Measurements from ENCODE around the gene GINS3.
"Not testable (repeated sequence)": the region's sequence is repeated elsewhere in the genome, so short reads cannot be mapped to it uniquely, and the experiment has no call there.

Gene GINS3

GRCh38 chr16:58402796-58403195, 10.5 kb downstream of the GINS3 start:
- Histone ChIP-seq H3K4me1 (peaks cover 0 to 13% (median 9%) of the 10 kb centered on the region in 10 experiments; a peak in 10 of 20 replicates), H3K4me3 (no peak overlapping the region), H3K36me3 (peaks cover 33 to 94% (median 78%) of the 10 kb centered on the region in 11 experiments), H3K9ac (no peak overlapping the region), H4K20me1 (no peaks in the 10 kb centered on the region; a peak in 1 of 22 replicates), H3K27me3 (no peaks in the 10 kb centered on the region), H3K9me3 (replicated peaks in 1 of 11) (peaks cover 17 to 39% (median 33%) of the 10 kb centered on the region in 11 experiments; a peak in 21 of 22 replicates), H3K27ac (no peak overlapping the region), H3K4me2 (no peak overlapping the region)
- TF ChIP-seq Cebpa-rat (IDR thresholded peaks at IDR 0.05) = no peak

- H3K9me3 ChIP-seq (replicated peaks in 1 of 11) = no peaks in the 10 kb centered on the region
- H3K36me3 ChIP-seq = peaks cover 8 to 27% (median 18%) of the 10 kb centered on the region in 11 experiments; a peak in 21 of 22 replicates
- H3K27me3 ChIP-seq = no peaks in the 10 kb centered on the region
- no peak overlapping the region for H3K4me3 ChIP-seq
- peak overlapping the region; percentile 31 to 71 (median 52) for H3K4me2 ChIP-seq
- peak overlapping the region in 8 of 11 experiments; percentile 5 to 55 (median 20); a peak in 11 of 22 replicates for H3K27ac ChIP-seq
- H3K9ac ChIP-seq = peak overlapping the region in 6 of 11 experiments; percentile 9 to 44 (median 36); a peak in 7 of 22 replicates
- TF ChIP-seq Cebpa-rat (IDR thresholded peaks at IDR 0.05) = no peak
- peaks cover 40 to 72% (median 65%) of the 10 kb centered on the region in 10 experiments for H3K4me1 ChIP-seq
- H4K20me1 ChIP-seq = no peaks in the 10 kb centered on the region; a peak in 1 of 22 replicates
Measured at GRCh38 chr16:58409316-58409973, 17.2 kb downstream of the GINS3 start.

- TF ChIP-seq Cebpa-rat (IDR thresholded peaks at IDR 0.05) = no peak
- H3K9ac ChIP-seq = no peak overlapping the region
- 0 out of 22 replicates have a peak, but pooled peaks cover 0 to 5% (median 0%) of the 10 kb centered on the region in 11 experiments for H3K9me3 ChIP-seq (replicated peaks in 1 of 11)
- H3K36me3 ChIP-seq = peaks cover 0 to 8% (median 0%) of the 10 kb centered on the region in 11 experiments; a peak in 4 of 22 replicates
- no peaks in the 10 kb centered on the region for H3K27me3 ChIP-seq
- H3K4me1 ChIP-seq = peaks cover 47 to 90% (median 81%) of the 10 kb centered on the region in 10 experiments
- no peaks in the 10 kb centered on the region; a peak in 1 of 22 replicates for H4K20me1 ChIP-seq
- H3K4me3 ChIP-seq = no peak overlapping the region
- H3K4me2 ChIP-seq = peak overlapping the region; percentile 51 to 81 (median 62)
- peak overlapping the region in 1 of 11 experiments; percentile 18; a peak in 1 of 22 replicates for H3K27ac ChIP-seq
Measured at GRCh38 chr16:58411336-58411735, 19.1 kb downstream of the GINS3 start.

GRCh38 chr16:58411736-58412614, 19.7 kb downstream of the GINS3 start:
- TF ChIP-seq Cebpa-rat (IDR thresholded peaks at IDR 0.05) = no peak
- Histone ChIP-seq H3K9me3 (replicated peaks in 1 of 11) (0 out of 22 replicates have a peak, but pooled peaks cover 0 to 5% (median 0%) of the 10 kb centered on the region in 11 experiments), H3K27me3 (no peaks in the 10 kb centered on the region), H3K4me2 (peak overlapping the region; percentile 50 to 81 (median 61)), H3K36me3 (peaks cover 0 to 2% (median 0%) of the 10 kb centered on the region in 11 experiments; a peak in 3 of 22 replicates), H4K20me1 (no peaks in the 10 kb centered on the region), H3K4me1 (peaks cover 52 to 90% (median 85%) of the 10 kb centered on the region in 10 experiments), H3K9ac (no peak overlapping the region), H3K27ac (peak overlapping the region in 3 of 11 experiments; percentile 58 to 72 (median 65); a peak in 3 of 22 replicates), H3K4me3 (no peak overlapping the region)

- not testable (repeated sequence) for H3K9me3 ChIP-seq (replicated peaks in 1 of 11)
Measured at GRCh38 chr16:58412615-58412970, 20.3 kb downstream of the GINS3 start.

GRCh38 chr16:58413359-58413758, 21.1 kb downstream of the GINS3 start:
- peak overlapping the region in 9 of 11 experiments; percentile 14 to 81 (median 55); a peak in 16 of 22 replicates for H3K4me2 ChIP-seq
- no peaks in the 10 kb centered on the region for H3K36me3 ChIP-seq
- H3K4me3 ChIP-seq = no peak overlapping the region
- no peaks in the 10 kb centered on the region for H4K20me1 ChIP-seq
- 0 out of 22 replicates have a peak, but pooled peaks cover 0 to 5% (median 0%) of the 10 kb centered on the region in 11 experiments for H3K9me3 ChIP-seq (replicated peaks in 1 of 11)
- H3K9ac ChIP-seq = peak overlapping the region in 4 of 11 experiments; percentile 4 to 47 (median 45); a peak in 3 of 22 replicates
- H3K27ac ChIP-seq = peak overlapping the region in 4 of 11 experiments; percentile 60 to 72 (median 68); a peak in 7 of 22 replicates
- 0 out of 22 replicates have a peak, but pooled peaks cover 0 to 4% (median 0%) of the 10 kb centered on the region in 11 experiments for H3K27me3 ChIP-seq
- peaks cover 66 to 95% (median 91%) of the 10 kb centered on the region in 10 experiments for H3K4me1 ChIP-seq
- TF ChIP-seq Cebpa-rat (IDR thresholded peaks at IDR 0.05) = peak in 4 of 11 experiments; percentile 11 to 94 (median 80); a peak in 6 of 22 replicates

More at GRCh38 chr16:58412615-58412970, 20.3 kb downstream of the GINS3 start:
- not testable (repeated sequence) for H3K36me3 ChIP-seq, H3K27me3 ChIP-seq, H4K20me1 ChIP-seq, H3K9ac ChIP-seq, H3K4me3 ChIP-seq
- peak overlapping the region in 4 of 11 experiments; percentile 9 to 72 (median 62); a peak in 5 of 22 replicates for H3K27ac ChIP-seq
- H3K4me2 ChIP-seq = peak overlapping the region in 9 of 11 experiments; percentile 38 to 81 (median 55); a peak in 19 of 22 replicates
- H3K4me1 ChIP-seq = peaks cover 58 to 90% (median 86%) of the 10 kb centered on the region in 10 experiments

GRCh38 chr16:58415003-58415402, 22.7 kb downstream of the GINS3 start:
- Histone ChIP-seq H3K4me3 (no peak overlapping the region), H3K9me3 (replicated peaks in 1 of 11) (0 out of 22 replicates have a peak, but pooled peaks cover 0 to 5% (median 0%) of the 10 kb centered on the region in 11 experiments), H3K9ac (no peak overlapping the region), H3K27ac (no peak overlapping the region), H3K36me3 (no peaks in the 10 kb centered on the region), H3K4me2 (peak overlapping the region in 4 of 11 experiments; percentile 8 to 72 (median 48); a peak in 5 of 22 replicates), H3K27me3 (peaks cover 0 to 8% (median 0%) of the 10 kb centered on the region in 11 experiments; a peak in 1 of 22 replicates), H4K20me1 (no peaks in the 10 kb centered on the region), H3K4me1 (peaks cover 63 to 96% (median 92%) of the 10 kb centered on the region in 10 experiments)
- TF ChIP-seq Cebpa-rat (IDR thresholded peaks at IDR 0.05) = no peak

- H3K36me3 ChIP-seq; H3K9ac ChIP-seq; H4K20me1 ChIP-seq; H3K4me3 ChIP-seq; H3K27me3 ChIP-seq; H3K9me3 ChIP-seq (replicated peaks in 1 of 11); H3K27ac ChIP-seq: not testable (repeated sequence)
- Histone ChIP-seq H3K4me1 (peaks cover 60 to 98% (median 95%) of the 10 kb centered on the region in 10 experiments), H3K4me2 (peak overlapping the region in 5 of 11 experiments; percentile 2 to 83 (median 12); a peak in 6 of 22 replicates)
Measured at GRCh38 chr16:58415961-58416360, 23.7 kb downstream of the GINS3 start.
